ENCODE results near the gene ASB2. TPM values are rescaled to one million over a fixed set of nuclear protein-coding genes. Genes with fewer than 3 reads are reported as not detected.

The ASB2 gene
- total RNA-seq, 1 donor from 2014 or later = not detected

- no peak for DNase-seq (ENCODE audit: low spot score, unreplicated experiment)
- Mint-ChIP-seq H3K4me3 (ENCODE audit: low read depth) (no peak overlapping the region), H3K36me3 (ENCODE audit: insufficient read depth) (no peaks in the 10 kb centered on the region), H3K27ac (no peak overlapping the region), H3K4me1 (ENCODE audit: low read depth) (peaks cover 9% of the 10 kb centered on the region), H3K27me3 (peaks cover 19% of the 10 kb centered on the region), H3K9me3 (ENCODE audit: low read depth) (no peaks in the 10 kb centered on the region)
- no peak for TF ChIP-seq CTCF (IDR thresholded peaks at IDR 0.05; ENCODE audit: unreplicated experiment)
Observed at GRCh38 chr14:94015223-94015622, 38.9 kb upstream of the ASB2 start.

- H3K4me1 Mint-ChIP-seq (ENCODE audit: low read depth) = peaks cover 7% of the 10 kb centered on the region
- no peaks in the 10 kb centered on the region for H3K36me3 Mint-ChIP-seq (ENCODE audit: insufficient read depth)
- no peak for TF ChIP-seq CTCF (IDR thresholded peaks at IDR 0.05; ENCODE audit: unreplicated experiment)
- no peaks in the 10 kb centered on the region for H3K9me3 Mint-ChIP-seq (ENCODE audit: low read depth)
- no peak overlapping the region for H3K4me3 Mint-ChIP-seq (ENCODE audit: low read depth)
- peaks cover 24% of the 10 kb centered on the region for H3K27me3 Mint-ChIP-seq
- DNase-seq (ENCODE audit: low spot score, unreplicated experiment) = no peak
- H3K27ac Mint-ChIP-seq = no peak overlapping the region
Observed at GRCh38 chr14:94014382-94014781, 38.0 kb upstream of the ASB2 start.

GRCh38 chr14:94011795-94012194 lies 35.4 kb upstream of the ASB2 start:
- H3K4me3 Mint-ChIP-seq (ENCODE audit: low read depth) = no peak overlapping the region
- no peak for DNase-seq (ENCODE audit: low spot score, unreplicated experiment)
- no peaks in the 10 kb centered on the region for H3K36me3 Mint-ChIP-seq (ENCODE audit: insufficient read depth)
- TF ChIP-seq CTCF (IDR thresholded peaks at IDR 0.05; ENCODE audit: unreplicated experiment) = no peak
- H3K27ac Mint-ChIP-seq = no peak overlapping the region
- H3K4me1 Mint-ChIP-seq (ENCODE audit: low read depth) = peaks cover 5% of the 10 kb centered on the region
- H3K27me3 Mint-ChIP-seq = peaks cover 20% of the 10 kb centered on the region
- H3K9me3 Mint-ChIP-seq (ENCODE audit: low read depth) = no peaks in the 10 kb centered on the region

GRCh38 chr14:94010625-94011024 lies 34.3 kb upstream of the ASB2 start:
- no peak overlapping the region for H3K27ac Mint-ChIP-seq
- no peak for DNase-seq (ENCODE audit: low spot score, unreplicated experiment)
- H3K4me1 Mint-ChIP-seq (ENCODE audit: low read depth) = peaks cover 5% of the 10 kb centered on the region
- H3K4me3 Mint-ChIP-seq (ENCODE audit: low read depth) = no peak overlapping the region
- peaks cover 17% of the 10 kb centered on the region for H3K27me3 Mint-ChIP-seq
- no peaks in the 10 kb centered on the region for H3K9me3 Mint-ChIP-seq (ENCODE audit: low read depth)
- TF ChIP-seq CTCF (IDR thresholded peaks at IDR 0.05; ENCODE audit: unreplicated experiment) = no peak
- no peaks in the 10 kb centered on the region for H3K36me3 Mint-ChIP-seq (ENCODE audit: insufficient read depth)

- H3K9me3 Mint-ChIP-seq (ENCODE audit: low read depth) = no peaks in the 10 kb centered on the region
- peaks cover 24% of the 10 kb centered on the region for H3K27me3 Mint-ChIP-seq
- H3K27ac Mint-ChIP-seq = no peak overlapping the region
- TF ChIP-seq CTCF (IDR thresholded peaks at IDR 0.05; ENCODE audit: unreplicated experiment) = no peak
- H3K4me1 Mint-ChIP-seq (ENCODE audit: low read depth) = peaks cover 5% of the 10 kb centered on the region
- H3K36me3 Mint-ChIP-seq (ENCODE audit: insufficient read depth) = no peaks in the 10 kb centered on the region
- no peak for DNase-seq (ENCODE audit: low spot score, unreplicated experiment)
- H3K4me3 Mint-ChIP-seq (ENCODE audit: low read depth) = no peak overlapping the region
Observed at GRCh38 chr14:94009767-94010166, 33.4 kb upstream of the ASB2 start.

Data from progenitor cell of endocrine pancreas (in vitro differentiated cells).